Right lobe of liver (tissue), 4 donors: Measurements from ENCODE around the gene SVEP1.

Experiments
- CTCF ChIP-seq, 4 donors: fragments of 200-600 bp in 3 of 4; fragments of 450-650 bp in 1 of 4; IDR thresholded peaks; one replicate each; pipeline versions ENCODE4 v1.5.1 to v1.8.0; 2016 to 2022; ENCODE audit warnings: antibody characterized with exemption in 4 of 4, mild to moderate bottlenecking in 2 of 4
- POLR2A ChIP-seq: fragments of 450-650 bp; IDR thresholded peaks from one replicate; pipeline ENCODE4 v1.6.1; 2017; ENCODE audit warnings: antibody characterized with exemption, mild to moderate bottlenecking
- donor health status: DM: no; HTN: no; CAD: no.
- donor health status: DM: no; HTN: no; CAD: no.
- donor health status: DM: no; HTN: yes; CAD: no.

DNA sequence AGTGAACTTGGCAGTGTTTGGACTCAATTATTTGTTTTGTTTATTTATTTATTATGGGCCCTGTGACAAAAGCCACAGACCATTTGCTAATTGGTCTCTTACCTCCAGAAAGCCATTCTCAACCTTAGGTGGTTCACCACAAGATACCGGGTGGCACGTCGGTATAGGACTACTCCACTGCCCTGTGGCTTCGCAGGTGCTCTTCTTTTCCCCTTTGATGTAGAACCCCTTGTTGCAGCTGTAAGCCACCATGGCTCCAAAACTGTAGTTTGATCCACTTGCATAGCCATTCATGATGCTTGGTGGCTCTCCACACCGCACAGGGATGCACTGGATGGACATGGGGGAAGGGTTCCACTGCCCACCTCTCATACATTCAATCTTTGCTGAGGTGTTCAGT is 168.6 kb downstream of the SVEP1 start:
- TF ChIP-seq POLR2A, result no peak
- no peak for TF ChIP-seq CTCF (IDR thresholded peaks at IDR 0.05)
